Measurements from ENCODE around the gene KRT39.

DNA sequence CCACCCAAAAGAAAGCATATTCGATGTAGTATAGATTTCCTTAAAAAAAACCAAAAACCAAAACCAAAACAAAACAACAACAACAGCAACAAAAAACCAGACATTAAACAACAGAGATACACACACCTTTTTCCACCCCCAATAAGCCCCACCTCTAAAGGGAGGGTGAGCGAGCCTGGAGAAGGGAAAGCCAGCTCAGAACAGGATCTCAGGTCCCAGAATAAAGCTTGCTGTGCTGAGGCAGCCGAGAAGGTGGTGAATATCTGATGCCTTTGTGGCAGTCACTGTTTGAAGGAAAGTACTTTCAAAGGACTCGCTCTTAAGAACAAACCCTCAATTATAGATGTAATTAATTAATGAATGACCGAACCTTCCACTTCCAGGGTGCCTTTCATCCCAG lies 29.8 kb downstream of the KRT39 start:
- TF ChIP-seq, protein P1, sequence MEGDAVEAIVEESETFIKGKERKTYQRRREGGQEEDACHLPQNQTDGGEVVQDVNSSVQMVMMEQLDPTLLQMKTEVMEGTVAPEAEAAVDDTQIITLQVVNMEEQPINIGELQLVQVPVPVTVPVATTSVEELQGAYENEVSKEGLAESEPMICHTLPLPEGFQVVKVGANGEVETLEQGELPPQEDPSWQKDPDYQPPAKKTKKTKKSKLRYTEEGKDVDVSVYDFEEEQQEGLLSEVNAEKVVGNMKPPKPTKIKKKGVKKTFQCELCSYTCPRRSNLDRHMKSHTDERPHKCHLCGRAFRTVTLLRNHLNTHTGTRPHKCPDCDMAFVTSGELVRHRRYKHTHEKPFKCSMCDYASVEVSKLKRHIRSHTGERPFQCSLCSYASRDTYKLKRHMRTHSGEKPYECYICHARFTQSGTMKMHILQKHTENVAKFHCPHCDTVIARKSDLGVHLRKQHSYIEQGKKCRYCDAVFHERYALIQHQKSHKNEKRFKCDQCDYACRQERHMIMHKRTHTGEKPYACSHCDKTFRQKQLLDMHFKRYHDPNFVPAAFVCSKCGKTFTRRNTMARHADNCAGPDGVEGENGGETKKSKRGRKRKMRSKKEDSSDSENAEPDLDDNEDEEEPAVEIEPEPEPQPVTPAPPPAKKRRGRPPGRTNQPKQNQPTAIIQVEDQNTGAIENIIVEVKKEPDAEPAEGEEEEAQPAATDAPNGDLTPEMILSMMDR (IDR thresholded peaks at IDR 0.05): no peak
- no peak for TF ChIP-seq POLR2A (IDR thresholded peaks at IDR 0.05)

All from body of pancreas (tissue), 4 donors.